Fibroblast of lung (primary cell): ENCODE results near the gene GPR157. TPM values are rescaled to one million over a fixed set of nuclear protein-coding genes. Genes with fewer than 3 reads are reported as not detected.
A peak's percentile ranks its signal among the peaks of the same experiment; 100 is the strongest.

Experiments
- DNase-seq, 2 donors: peaks; one replicate each; pipeline versions ENCODE4 v3.0.0 to v3.0.0-alpha.2; 2010; ENCODE audit warnings: low read depth in 2 of 2
- H2AFZ ChIP-seq: 2 replicates; pipeline ENCODE4 v1.5.1; 2012; ENCODE audit warnings: low read length, control low read depth, inconsistent platforms
- H3K27ac ChIP-seq: 2 replicates; pipeline ENCODE4 v1.5.1; 2011; ENCODE audit warnings: low read length, control low read depth; ENCODE audit not compliant: insufficient read depth
- H3K27me3 ChIP-seq: 2 replicates; pipeline ENCODE4 v1.5.1; 2011; ENCODE audit warnings: mild to moderate bottlenecking, low read length; ENCODE audit not compliant: control insufficient read depth, insufficient read depth
- H3K36me3 ChIP-seq: 2 replicates; pipeline ENCODE4 v1.5.1; 2011; ENCODE audit warnings: low read length; ENCODE audit not compliant: control insufficient read depth, insufficient read depth
- H3K4me1 ChIP-seq: 2 replicates; pipeline ENCODE4 v1.5.1; 2011; ENCODE audit warnings: low read length; ENCODE audit not compliant: control insufficient read depth, insufficient read depth; ENCODE audit errors: extremely low read depth
- H3K4me2 ChIP-seq: 2 replicates; pipeline ENCODE4 v1.5.1; 2011; ENCODE audit warnings: low read length, control low read depth; ENCODE audit not compliant: insufficient read depth; ENCODE audit errors: extremely low read depth
- H3K4me3 ChIP-seq, 4 experiments: fragments of 200-600 bp in 1 of 4; sonication (generic) in 1 of 4; replicated peaks in 1 of 4; 2 replicates each; pipeline ENCODE4 v1.5.1; 2011 to 2016; ENCODE audit warnings: low read length in 4 of 4, low read depth in 3 of 4, mild to moderate bottlenecking in 3 of 4, control low read depth in 2 of 4, inconsistent platforms in 1 of 4, mixed read lengths in 1 of 4; ENCODE audit not compliant: insufficient read depth in 1 of 4; ENCODE audit errors: control extremely low read depth in 1 of 4
- H3K79me2 ChIP-seq: 2 replicates; pipeline ENCODE4 v1.5.1; 2012; ENCODE audit warnings: mild to moderate bottlenecking, low read length, inconsistent platforms; ENCODE audit not compliant: control insufficient read depth, insufficient read depth
- H3K9ac ChIP-seq: 2 replicates; pipeline ENCODE4 v1.5.1; 2011; ENCODE audit warnings: mild to moderate bottlenecking, low read length, control low read depth; ENCODE audit not compliant: insufficient read depth
- H3K9me3 ChIP-seq: 2 replicates; pipeline ENCODE4 v1.5.1; 2012; ENCODE audit warnings: low read depth, low read length; ENCODE audit not compliant: control insufficient read depth, insufficient read depth
- H4K20me1 ChIP-seq: 2 replicates; pipeline ENCODE4 v1.5.1; 2011; ENCODE audit warnings: low read length; ENCODE audit not compliant: control insufficient read depth, insufficient read depth; ENCODE audit errors: extremely low read depth
- EZH2 ChIP-seq: IDR thresholded peaks from 2 replicates; pipeline ENCODE4 v1.5.1; 2012; ENCODE audit warnings: low read length, control low read depth, mild to moderate bottlenecking; ENCODE audit errors: missing control alignments
- polyA plus RNA-seq, 2 donors: library from polyadenylated mRNA; depleted of rRNA in 1 of 2; stranded (reverse) in 1 of 2; unstranded in 1 of 2; fragments of >200 nt; gene quantifications; 2 replicates each; pipeline ENCODE4 v1.2.1, GENCODE V29; 2011 to 2012; ENCODE audit warnings: missing spikeins in 1 of 2
- total RNA-seq: library from RNA; depleted of rRNA; stranded (reverse); fragments of >200 nt; gene quantifications from 2 replicates; pipeline ENCODE4 v1.2.1, GENCODE V29; 2014
- TF ChIP-seq, protein P1 (sequence below), 2 donors: IDR thresholded peaks in 1 of 2; conservative IDR thresholded peaks in 1 of 2; 1 replicate in 1 of 2; 2 replicates in 1 of 2; pipeline ENCODE4 v1.5.1; 2011 to 2012; ENCODE audit warnings: low read length in 2 of 2, control low read depth in 1 of 2, inconsistent platforms in 1 of 2, low read depth in 1 of 2, mild to moderate bottlenecking in 1 of 2

Gene GPR157
- total and polyA plus RNA-seq, 2 donors (not counting 1 experiment from before 2014, with no cell fraction given), result 0.82 to 3.1 TPM

DNA sequence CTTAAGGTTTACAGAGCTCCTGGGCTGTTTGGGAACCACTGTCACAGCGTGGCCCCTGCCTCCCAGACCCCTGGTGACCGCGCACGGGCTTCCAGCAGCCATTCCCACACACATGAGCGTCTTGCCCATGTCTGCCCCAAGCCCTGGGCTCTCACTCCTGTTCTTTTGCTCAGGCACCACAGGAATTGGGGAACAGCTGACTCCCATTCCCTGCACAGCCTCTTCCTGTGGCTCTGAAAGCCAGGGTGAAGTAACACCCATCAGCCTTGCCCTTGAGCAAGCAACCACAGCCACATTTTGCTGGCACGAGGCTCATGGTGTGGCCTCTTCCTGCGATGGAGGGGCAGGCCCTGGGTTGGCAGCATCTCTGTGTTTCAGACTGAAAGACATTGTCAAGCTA, 14.3 kb upstream of the GPR157 start:
- H3K4me3 ChIP-seq, result no peak overlapping the region
- peaks cover 2% of the 10 kb centered on the region for H3K4me1 ChIP-seq
- no peak overlapping the region for H3K4me2 ChIP-seq
- H3K27ac ChIP-seq, result peak overlapping the region; percentile 2
- peak; percentile 58 to 86 for DNase-seq
- no peaks in the 10 kb centered on the region for H3K79me2 ChIP-seq
- H4K20me1 ChIP-seq, result no peaks in the 10 kb centered on the region
- no peaks in the 10 kb centered on the region for H3K9me3 ChIP-seq
- no peaks in the 10 kb centered on the region for H3K36me3 ChIP-seq
- H2AFZ ChIP-seq, result no peak overlapping the region
- no peaks in the 10 kb centered on the region for H3K27me3 ChIP-seq
- H3K9ac ChIP-seq, result no peak overlapping the region
- no peak for TF ChIP-seq EZH2
- TF ChIP-seq, protein P1, sequence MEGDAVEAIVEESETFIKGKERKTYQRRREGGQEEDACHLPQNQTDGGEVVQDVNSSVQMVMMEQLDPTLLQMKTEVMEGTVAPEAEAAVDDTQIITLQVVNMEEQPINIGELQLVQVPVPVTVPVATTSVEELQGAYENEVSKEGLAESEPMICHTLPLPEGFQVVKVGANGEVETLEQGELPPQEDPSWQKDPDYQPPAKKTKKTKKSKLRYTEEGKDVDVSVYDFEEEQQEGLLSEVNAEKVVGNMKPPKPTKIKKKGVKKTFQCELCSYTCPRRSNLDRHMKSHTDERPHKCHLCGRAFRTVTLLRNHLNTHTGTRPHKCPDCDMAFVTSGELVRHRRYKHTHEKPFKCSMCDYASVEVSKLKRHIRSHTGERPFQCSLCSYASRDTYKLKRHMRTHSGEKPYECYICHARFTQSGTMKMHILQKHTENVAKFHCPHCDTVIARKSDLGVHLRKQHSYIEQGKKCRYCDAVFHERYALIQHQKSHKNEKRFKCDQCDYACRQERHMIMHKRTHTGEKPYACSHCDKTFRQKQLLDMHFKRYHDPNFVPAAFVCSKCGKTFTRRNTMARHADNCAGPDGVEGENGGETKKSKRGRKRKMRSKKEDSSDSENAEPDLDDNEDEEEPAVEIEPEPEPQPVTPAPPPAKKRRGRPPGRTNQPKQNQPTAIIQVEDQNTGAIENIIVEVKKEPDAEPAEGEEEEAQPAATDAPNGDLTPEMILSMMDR (conservative IDR thresholded peaks at IDR 0.05 in 1 of 2, IDR thresholded peaks at IDR 0.05 in 1 of 2; ENCODE audit: low read depth in 1 of 2, low read length in 2 of 2), result no peak

DNA sequence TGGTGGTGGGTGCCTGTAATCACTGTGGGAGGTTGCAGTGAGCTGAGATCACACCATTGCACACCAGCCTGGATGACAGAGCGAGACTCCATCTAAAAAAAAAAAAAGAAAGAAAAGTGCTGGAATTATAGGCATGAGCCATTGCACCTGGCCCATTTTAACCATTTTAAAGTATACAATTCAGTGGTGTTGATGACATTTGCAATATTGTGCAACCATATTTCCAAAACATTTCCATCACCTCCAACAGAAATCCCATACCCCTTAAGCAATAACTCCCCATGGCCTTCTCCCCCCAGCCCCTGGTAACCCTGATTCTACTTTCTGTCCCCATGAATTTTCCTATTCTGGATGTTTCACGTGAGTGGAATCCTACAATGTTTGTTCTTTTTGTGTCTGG, 11.0 kb upstream of the GPR157 start:
- Histone ChIP-seq H3K4me3 (no peak overlapping the region), H2AFZ (no peak overlapping the region), H3K4me1 (peaks cover 3% of the 10 kb centered on the region), H3K27me3 (no peaks in the 10 kb centered on the region), H3K9me3 (no peaks in the 10 kb centered on the region), H3K9ac (no peak overlapping the region), H3K79me2 (no peaks in the 10 kb centered on the region), H4K20me1 (no peaks in the 10 kb centered on the region), H3K4me2 (no peak overlapping the region), H3K36me3 (no peaks in the 10 kb centered on the region), H3K27ac (no peak overlapping the region)
- TF ChIP-seq, protein P1 (conservative IDR thresholded peaks at IDR 0.05 in 1 of 2, IDR thresholded peaks at IDR 0.05 in 1 of 2; ENCODE audit: low read depth in 1 of 2, low read length in 2 of 2), result no peak
- no peak for TF ChIP-seq EZH2
- no peak for DNase-seq

DNA sequence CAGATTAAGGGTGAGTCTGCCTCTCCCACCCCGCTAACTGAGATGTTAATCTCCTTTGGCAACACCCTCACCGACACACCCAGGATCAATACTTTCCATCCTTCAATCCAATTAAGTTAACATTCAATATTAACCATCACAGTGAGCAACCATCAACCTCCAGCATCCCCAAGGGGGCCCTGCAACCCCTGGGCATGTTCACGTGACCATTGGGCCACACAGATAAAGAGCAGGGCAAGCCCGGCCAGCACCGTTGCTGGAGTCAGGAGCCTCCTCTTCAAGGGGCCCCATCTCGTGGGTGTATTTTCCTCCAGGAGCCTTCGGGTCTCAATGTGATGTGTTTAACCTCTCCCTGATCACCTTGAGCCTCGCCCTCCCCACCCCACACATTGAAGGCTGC, 8.0 kb upstream of the GPR157 start:
- no peak overlapping the region for H3K4me2 ChIP-seq
- no peak for TF ChIP-seq EZH2
- TF ChIP-seq, protein P1 (conservative IDR thresholded peaks at IDR 0.05 in 1 of 2, IDR thresholded peaks at IDR 0.05 in 1 of 2; ENCODE audit: low read depth in 1 of 2, low read length in 2 of 2), result no peak
- no peak overlapping the region for H3K9ac ChIP-seq
- H3K4me1 ChIP-seq, result peaks cover 2% of the 10 kb centered on the region
- H3K27me3 ChIP-seq, result no peaks in the 10 kb centered on the region
- no peak overlapping the region for H3K27ac ChIP-seq
- no peak overlapping the region for H3K4me3 ChIP-seq
- H3K79me2 ChIP-seq, result no peaks in the 10 kb centered on the region
- H2AFZ ChIP-seq, result no peak overlapping the region
- H3K9me3 ChIP-seq, result no peaks in the 10 kb centered on the region
- no peaks in the 10 kb centered on the region for H4K20me1 ChIP-seq
- DNase-seq, result no peak
- H3K36me3 ChIP-seq, result no peaks in the 10 kb centered on the region
